DLD1 (cell line): ENCODE measurements around the gene ALDH3B2.
"Not testable (repeated sequence)": the region's sequence is repeated elsewhere in the genome, so short reads cannot be mapped to it uniquely, and the experiment has no call there.

Experiments
- in situ Hi-C: cut with HindIII; loops from 2 replicates; pipeline ENCODE4 v1.10.0; 2017; ENCODE audit warnings: low sequenced_read_pairs

ALDH3B2 gene

DNA sequence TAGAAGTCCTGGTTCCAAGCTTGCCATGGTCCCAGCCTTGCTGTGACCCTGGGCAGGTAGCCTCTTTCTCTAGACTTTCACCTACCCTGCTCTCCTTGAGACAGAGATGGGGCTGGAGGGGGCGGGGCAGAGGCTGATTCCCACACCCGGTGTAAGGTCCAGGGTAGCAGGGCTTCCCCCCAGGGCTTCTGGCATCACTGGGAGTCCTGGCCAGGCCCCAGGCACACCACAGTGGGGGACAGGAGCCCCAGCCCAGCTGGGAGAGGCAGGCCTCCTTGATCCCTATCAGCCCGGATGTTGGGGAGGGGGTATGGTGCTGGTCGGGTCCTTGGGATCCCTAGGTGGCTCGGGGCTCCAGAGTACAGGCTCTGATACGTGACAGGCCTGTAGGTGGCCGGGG lies 43.0 kb downstream of the ALDH3B2 start:
- in situ Hi-C loops = no loop called here

DNA sequence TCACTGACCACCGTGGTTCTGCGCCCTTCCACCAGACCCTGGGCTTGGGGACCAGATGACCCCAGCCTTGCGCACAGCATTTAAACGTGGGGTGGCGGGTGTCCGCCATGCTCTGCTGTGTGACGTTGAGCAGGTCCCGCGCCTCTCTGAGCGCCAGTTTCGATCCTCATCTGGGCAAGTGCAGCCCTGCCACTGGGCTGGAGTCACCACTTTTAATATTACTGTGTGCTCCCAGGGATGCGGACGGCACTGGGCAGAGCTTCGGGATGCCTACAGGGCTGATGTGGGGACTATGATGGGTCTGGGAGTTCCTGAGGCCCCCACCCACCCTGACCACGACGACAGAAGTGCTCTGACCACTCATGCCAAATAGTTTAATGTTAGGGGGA lies 43.5 kb downstream of the ALDH3B2 start:
- in situ Hi-C loops = no loop called here

DNA sequence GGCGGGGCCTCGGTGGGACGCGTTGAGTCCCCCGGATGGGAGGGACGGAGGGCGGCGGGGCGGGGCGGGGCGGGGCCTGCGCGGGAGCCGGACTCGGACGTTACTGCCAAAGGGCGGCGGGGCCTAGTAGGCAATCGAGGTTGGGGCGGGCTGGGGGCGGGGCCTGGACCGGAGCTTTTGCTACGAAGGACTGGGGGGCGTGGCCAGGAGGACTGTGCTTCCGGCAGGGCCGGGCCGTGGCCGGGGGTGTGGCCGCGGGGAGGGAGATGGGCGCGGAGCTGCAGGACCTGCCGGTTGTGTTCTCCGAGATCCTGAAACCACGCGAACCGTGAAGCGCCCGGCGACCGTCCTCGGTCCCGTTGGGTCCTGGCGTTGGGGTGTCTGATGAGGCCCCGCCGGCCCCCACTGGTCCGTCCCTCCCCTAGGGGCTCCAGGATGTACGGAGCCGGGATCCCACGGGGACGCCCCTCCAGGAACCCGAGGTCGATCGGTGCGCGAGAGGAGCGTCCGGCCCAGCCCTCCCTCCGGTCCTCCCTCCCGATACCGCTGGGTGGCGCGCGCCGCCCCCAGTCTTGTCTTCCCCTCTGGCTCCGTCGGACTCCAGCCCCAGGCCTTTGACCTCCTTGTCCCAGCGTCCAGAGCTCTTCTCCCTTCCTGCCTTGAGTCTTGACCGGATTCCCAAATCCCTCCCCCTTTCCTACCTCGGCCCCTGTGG lies 44.0 kb downstream of the ALDH3B2 start:
- in situ Hi-C loops = no loop called here

DNA sequence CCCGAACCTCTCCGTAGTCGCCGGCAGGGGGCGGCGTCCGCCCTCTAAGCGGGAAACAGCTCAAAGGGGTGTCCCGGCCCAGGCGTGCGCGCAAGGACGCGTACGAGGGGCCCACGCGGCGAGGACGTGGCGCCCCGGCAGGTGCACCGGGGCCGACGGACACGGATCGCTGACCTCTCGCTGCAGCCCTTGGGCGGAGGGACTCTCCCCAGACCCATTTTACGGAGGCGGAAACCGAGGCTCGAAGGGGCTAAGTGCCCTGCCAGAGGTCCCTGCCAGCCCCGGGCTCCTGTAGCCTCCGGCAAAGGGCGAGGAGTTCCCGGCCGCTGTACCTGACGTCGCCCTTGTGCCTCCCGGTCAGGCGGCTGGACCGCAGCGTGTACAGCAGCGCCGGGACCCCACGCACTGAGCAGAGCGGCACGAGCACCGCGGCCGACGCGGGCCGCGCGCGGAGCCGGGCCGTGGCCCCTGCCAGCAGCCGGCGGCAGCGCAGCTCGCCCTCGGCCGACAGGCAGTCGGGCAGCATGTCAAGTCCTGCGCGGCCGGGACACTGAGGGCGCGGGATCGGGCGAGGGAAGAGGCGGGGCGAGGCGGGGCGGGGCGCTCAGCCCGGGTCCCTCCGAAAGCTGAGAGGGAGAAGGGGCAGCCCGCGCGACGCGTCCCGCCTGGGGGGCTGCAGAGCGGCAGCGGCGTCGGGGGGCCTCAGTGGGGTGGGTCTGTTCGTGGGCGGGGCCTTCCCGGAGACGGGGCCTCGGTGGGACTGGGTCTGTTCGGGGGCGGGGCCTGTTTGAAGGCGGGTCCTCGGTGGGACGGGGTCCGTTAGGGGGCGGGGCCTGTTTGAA lies 44.8 kb downstream of the ALDH3B2 start, which contains the start of gene NUDT8:
Gene NUDT8 (minus strand): TSS at position 552 of the 842 bp plus-strand sequence. CDS start 26 bp downstream, at position 526.
- in situ Hi-C loops = no loop called here

DNA sequence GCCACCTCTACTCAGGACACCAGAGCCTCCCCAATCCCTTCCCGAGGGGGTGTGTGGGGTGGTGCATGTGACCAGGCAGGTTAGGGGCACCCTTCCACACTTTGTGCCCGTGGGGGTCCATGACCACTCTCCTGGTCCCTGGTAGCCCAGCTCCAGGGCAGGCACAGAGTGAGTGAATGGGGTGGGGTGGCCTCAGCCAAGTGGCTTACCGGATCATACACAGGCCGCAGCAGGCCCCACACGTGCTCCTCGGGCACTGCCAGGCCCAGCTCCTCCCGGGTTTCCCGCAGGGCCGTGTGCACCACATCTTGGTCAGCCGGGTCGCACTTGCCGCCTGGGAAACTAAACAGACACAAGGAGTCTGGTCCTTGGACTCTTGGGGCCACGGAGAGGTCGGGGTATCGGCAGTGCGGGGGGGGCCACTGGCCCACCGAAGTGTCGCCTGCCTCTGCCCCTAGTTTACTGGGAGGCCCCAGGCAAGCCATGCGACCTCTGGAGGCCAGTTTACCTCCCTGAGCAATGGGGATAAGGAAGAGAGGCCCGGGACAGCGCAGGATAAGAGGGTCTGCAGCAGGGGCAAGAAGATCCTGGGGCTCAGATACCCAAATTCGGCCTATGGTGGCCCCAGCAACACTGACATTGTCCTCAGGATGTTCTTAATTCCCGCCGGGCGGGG lies 45.6 kb downstream of the ALDH3B2 start:
- in situ Hi-C loops = no loop called here

DNA sequence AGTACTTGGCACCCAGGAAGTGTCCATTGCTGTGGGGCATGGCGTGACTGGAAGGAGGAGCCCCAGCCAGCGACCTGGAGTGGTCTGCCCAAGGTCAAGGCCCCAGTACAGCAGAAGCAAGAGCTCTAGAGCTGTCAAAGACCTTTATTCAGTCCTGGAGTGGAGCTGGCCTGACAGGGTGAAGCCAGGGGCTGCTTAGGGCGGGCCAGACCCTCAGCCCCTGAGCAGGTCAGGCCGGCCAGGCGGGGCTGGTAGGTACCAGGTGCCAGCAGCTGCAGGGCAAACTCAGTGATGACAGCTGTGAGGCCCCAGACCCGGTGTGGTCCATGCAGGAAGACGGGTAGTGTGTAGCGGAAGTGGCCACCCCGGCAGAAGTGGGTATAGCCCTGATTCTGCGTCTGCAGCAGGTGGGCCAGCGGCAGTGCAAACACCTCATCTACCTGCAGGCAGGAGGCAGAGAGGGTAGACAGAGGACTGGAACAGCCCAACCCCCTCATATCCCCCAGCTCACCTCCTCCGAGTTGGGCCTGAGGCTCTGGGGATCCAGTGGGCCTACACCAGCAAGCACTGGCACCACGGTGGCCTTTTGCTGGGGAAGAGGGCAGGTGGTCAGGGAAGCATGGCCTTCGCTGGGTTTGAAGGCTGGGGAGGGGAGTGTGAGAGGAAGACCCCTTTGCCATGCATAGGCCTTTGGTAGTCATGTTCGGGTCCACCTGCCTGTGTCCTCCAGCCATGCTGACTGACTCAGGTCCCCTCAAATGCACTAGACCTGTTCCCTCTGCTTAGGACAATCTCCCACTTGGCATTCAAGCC lies 46.4 kb downstream of the ALDH3B2 start:
- in situ Hi-C loops = no loop called here

DNA sequence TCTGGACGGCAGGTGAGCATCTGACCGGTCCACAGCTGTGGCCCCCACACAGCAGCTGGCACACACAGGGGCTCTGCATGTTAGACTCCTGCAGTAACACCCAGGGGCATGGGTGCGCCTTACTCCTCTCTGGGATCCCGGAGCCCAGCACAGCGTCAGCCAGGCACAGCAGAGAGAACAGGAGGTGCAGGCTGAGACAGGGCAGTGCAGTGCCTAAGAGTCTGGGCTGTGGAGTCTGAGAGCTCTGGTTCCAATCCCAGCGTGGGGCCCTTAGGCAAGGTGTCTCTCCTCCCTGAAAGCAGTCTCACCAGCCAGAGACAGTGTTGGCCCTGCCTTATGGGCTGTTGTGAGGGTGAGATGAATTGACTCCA lies 47.0 kb downstream of the ALDH3B2 start:
- in situ Hi-C loops = no loop called here

DNA sequence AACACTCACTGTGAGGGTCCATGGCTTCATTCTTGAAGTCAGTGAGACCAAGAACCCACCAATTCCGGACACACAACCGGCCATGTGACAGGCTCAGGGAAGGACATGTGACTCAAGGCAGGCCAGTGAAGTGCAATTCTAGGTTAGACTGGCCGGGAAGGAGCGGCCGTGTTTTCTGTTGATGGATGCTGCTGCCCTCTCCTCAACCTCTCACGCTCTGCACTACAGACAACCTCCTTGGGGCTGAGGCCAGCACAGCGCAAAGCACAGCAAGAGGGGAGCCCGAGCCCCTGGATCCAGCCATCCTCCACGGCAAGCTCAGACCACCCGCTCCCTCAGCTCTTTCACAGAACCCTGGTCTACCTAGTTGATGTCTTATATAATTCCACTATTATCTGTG lies 47.5 kb downstream of the ALDH3B2 start:
- in situ Hi-C loops = no loop called here

DNA sequence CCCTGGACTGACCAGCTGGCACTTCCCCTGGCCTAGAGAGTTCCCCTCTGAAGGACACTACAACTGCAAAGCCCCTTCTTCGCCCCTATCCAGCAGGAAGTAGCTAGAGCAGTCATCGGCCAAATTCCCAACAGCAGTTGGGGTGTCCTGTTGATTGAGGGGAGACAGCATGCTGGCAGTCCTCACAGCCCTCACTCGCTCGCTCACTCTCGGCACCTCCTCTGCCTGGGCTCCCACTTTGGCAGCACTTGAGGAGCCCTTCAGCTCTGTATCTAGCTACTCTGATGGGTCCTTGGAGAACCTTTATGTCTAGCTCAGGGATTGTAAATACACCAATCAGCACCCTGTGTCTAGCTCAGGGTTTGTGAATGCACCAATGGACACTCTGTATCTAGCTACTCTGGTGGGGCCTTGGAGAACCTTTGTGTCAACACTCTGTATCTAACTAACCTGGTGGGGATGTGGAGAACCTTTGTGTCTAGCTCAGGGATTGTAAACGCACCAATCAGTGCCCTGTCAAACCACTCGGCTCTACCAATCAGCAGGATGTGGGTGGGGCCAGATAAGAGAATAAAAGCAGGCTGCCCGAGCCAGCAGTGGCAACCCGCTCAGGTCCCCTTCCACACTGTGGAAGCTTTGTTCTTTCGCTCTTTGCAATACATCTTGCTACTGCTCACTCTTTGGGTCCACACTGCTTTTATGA lies 48.1 kb downstream of the ALDH3B2 start:
- in situ Hi-C loops = not testable (repeated sequence)

DNA sequence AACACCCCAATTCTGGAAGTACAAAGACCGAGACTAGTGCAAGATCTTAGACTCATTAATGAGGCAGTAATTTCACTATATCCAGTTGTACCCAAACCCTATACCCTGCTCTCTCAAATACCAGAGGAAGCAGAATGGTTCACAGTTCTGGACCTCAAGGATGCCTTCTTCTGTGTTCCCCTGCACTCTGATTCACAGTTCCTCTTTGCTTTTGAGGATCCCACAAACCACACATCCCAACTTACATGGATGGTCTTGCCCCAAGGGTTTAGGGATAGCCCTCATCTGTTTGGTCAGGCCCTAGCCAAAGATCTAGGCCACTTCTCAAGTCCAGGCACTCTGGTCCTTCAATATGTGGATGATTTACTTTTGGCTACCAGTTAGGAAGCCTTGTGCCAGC lies 50.6 kb downstream of the ALDH3B2 start:
- in situ Hi-C loops = not testable (repeated sequence)

DNA sequence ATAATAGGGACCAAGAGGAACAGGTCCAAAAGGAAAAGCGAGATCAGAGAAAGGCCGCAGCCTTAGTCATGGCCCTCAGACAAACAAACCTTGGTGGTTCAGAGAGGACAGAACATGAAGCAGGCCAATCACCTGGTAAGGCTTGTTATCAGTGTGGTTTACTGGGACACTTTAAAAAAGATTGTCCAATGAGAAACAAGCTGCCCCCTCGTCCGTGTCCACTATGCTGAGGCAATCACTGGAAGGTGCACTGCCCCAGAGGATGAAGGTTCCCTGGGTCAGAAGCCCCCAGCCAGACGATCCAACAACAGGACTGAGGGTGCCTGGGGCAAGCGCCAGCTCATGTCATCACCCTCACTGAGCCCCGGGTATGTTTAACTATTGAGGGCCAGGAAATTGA lies 51.5 kb downstream of the ALDH3B2 start:
- in situ Hi-C loops = not testable (repeated sequence)

DNA sequence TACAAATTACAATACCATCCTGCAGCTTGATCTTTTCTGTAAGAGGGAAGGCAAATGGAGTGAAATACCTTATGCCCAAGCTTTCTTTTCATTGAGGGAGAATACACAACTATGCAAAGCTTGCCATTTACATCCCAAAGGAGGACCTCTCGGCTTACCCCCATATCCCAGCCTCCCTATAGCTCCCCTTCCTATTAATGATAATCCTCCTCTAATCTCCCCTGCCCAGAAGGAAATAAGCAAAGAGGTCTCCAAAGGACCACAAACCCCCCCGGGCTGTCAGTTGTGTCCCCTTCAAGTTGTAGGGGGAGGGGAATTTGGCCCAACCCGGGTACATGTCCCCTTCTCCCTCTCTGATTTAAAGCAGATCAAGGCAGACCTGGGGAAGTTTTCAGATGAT lies 52.5 kb downstream of the ALDH3B2 start:
- in situ Hi-C loops = not testable (repeated sequence)

DNA sequence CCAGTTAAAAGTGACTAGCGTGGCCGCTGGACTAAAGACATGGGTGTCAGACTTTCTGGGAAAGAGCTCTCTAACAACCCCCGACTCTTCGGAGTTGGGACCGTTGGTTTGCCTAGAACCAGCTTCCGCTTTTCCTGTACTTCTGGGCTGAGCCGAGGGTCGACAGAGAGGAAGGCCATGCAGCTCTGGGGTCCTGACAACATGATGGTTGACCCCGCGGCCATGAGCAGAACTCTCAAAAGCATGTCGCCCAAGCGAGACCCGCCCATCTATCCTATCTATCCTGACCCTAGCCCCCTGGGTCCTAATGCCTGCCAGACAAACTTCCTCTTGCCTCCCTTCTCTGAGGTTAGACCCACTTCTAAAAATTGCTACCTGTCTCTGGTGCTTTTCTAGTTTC lies 53.8 kb downstream of the ALDH3B2 start:
- in situ Hi-C loops = not testable (repeated sequence)

DNA sequence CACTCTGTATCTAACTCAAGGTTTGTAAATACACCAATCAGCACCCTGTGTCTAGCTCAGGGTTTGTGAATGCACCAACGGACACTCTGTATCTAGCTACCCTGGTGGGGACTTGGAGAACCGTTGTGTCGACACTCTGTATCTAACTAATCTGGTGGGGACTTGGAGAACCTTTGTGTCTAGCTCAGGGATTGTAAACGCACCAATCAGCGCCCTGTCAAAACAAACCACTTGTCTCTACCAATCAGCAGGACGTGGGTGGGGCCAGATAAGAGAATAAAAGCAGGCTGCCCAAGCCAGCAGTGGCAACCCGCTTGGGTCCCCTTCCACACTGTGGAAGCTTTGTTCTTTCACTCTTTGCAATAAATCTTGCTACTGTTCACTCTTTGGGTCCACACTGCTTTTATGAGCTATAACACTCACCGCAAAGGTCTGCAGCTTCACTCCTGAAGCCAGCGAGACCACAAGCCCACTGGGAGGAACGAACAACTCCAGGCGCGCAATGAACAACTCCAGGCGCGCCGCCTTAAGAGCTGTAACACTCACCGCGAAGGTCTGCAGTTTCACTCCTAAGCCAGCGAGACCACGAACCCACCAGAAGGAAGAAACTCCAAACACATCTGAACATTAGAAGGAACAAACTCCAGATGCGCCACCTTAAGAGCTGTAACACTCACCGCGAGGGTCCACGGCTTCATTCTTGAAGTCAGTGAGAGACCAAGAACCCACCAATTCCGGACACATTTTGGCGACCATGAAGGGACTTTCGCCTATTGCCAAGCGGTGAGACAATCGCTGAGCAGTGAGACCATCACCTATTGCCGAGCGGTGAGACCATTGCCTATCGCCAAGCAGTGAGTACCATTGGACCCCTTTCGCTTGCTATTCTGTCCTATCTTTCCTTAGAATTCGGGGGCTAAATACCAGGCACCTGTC lies 54.5 kb downstream of the ALDH3B2 start:
- in situ Hi-C loops = not testable (repeated sequence)

DNA sequence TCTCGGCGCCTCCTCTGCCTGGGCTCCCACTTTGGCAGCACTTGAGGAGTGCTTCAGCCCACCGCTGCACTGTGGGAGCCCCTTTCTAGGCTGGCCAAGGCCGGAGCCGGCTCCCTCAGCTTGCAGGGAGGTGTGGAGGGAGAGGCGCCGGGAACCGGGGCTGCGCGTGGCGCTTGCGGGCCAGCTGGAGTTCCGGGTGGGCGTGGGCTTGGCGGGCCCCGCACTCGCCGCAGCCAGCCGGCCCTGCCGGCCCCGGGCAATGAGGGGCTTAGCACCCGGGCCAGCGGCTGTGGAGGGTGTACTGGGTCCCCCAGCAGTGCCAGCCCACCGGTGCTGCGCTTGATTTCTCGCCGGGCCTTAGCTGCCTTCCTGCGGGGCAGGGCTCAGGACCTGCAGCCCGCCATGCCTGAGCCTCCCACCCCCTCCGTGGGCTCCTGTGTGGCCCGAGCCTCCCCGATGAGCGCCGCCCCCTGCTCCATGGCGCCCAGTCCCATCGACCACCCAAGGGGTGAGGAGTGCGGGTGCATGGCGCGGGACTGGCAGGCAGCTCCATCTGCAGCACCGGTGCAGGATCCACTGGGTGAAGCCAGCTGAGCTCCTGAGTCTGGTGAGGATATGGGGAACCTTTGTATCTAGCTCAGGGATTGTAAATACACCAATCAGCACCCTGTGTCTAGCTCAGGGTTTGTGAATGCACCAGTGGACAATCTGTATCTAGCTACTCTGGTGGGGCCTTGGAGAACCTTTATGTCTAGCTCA lies 55.3 kb downstream of the ALDH3B2 start:
- in situ Hi-C loops = not testable (repeated sequence)

DNA sequence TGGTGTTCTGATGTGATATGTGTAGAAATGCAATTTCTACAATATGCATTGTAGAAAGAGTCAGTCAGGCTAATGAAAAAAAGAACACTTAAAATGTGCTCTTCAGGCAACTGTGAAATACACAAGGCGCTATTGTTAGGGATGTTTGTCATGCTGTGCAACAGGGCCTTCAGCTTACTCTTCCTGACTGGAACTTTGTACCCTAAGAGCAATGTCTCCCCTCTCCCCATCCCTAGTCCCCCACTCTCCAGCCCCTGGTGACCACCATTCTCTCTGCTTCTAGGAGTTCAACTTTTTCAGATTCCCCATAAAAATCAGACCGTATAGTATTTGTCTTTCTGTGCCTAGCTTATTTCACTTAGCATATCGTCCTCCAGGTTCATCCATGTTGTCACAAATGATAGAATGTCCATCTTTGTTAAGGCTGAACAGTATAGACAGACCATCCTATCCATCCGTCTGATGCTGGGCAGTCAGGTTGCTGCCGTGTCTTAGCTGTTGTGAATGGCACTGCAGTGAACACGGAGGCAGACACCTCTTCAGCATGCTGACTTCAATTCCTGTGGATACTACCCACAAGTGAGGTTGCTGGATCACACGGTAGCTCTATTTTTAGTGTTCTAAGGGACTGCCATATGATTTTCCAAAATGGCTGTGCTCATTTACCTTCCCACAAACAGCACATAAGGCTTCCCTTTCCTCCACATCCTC lies 57.0 kb downstream of the ALDH3B2 start:
- in situ Hi-C loops = no loop called here

DNA sequence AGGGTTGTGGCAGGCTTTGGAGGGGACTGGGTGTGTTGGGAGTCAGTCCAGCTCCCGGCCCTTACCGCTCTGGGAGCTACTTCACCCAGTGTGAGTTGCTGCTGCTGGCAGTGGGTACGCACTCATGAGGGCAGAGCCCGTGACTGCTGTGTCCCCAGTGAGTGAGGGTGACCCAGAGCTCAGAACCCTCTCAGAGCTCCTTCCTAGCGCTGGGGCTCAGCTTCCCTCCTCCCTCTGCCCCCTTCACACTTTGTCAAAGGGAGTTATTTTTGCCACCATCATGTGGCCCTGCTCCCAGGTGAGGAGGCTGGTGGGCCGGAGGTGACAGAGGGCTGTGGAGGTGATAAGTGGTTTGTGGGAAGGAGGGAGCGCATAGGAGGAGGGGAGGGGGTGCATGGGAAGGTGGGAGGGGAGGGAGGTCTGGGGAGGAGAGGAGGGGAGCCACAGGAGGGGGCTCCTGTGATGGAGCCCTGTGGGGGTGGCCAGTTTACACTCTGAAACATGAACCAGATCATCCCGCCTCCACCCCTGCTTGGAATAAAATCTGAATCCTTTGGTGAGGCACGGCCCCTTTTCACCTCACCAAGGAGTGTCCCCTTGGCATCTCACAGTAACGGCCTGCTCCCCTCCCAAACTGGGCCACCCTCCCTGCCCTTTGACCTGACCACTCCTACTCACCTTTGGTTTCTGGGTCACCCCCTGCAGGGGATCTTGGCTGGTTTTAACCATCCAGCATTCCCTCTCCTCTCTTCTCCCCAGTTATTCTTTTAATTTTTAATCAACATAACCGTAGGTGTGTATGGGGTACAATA lies 57.8 kb downstream of the ALDH3B2 start:
- in situ Hi-C loops = no loop called here
